H9 (cell line): Measurements from ENCODE around the gene HSPG2. TPM values are rescaled to one million over a fixed set of nuclear protein-coding genes. Genes with fewer than 3 reads are reported as not detected.

Experiments
- DNase-seq: peaks from one replicate; pipeline ENCODE4 v3.0.0-alpha.2; 2017
- H2AFZ ChIP-seq: one replicate; pipeline ENCODE4 v1.6.1; 2013; ENCODE audit warnings: mild to moderate bottlenecking, low read length, control low read depth, moderate library complexity
- H2AK5ac ChIP-seq: 2 replicates; pipeline ENCODE4 v1.6.1; 2013; ENCODE audit warnings: low read length, control low read depth, mixed read lengths; ENCODE audit not compliant: insufficient read length
- H2BK120ac ChIP-seq: one replicate; pipeline ENCODE4 v1.6.1; 2013; ENCODE audit warnings: low read depth, mild to moderate bottlenecking, low read length, control low read depth, inconsistent platforms; ENCODE audit not compliant: poor library complexity, severe bottlenecking
- H2BK12ac ChIP-seq: 2 replicates; pipeline ENCODE4 v1.6.1; 2013; ENCODE audit warnings: low read length, control low read depth, mixed read lengths, low read depth; ENCODE audit not compliant: insufficient read length
- H2BK15ac ChIP-seq: 2 replicates; pipeline ENCODE4 v1.6.1; 2013; ENCODE audit warnings: low read depth, low read length, control low read depth
- H2BK20ac ChIP-seq: one replicate; pipeline ENCODE4 v1.6.1; 2013; ENCODE audit warnings: low read depth, mild to moderate bottlenecking, low read length, control low read depth, inconsistent platforms; ENCODE audit not compliant: poor library complexity, severe bottlenecking
- H2BK5ac ChIP-seq: 2 replicates; pipeline ENCODE4 v1.6.1; 2013; ENCODE audit warnings: low read length, control low read depth, mixed read lengths; ENCODE audit not compliant: insufficient read length
- H3K14ac ChIP-seq: 2 replicates; pipeline ENCODE4 v1.6.1; 2013; ENCODE audit warnings: low read length, control low read depth; ENCODE audit not compliant: insufficient read depth
- H3K18ac ChIP-seq: 2 replicates; pipeline ENCODE4 v1.6.1; 2013; ENCODE audit warnings: low read depth, mild to moderate bottlenecking, mixed read lengths, low read length, control low read depth; ENCODE audit not compliant: insufficient read length
- H3K23ac ChIP-seq: 2 replicates; pipeline ENCODE4 v1.6.1; 2013; ENCODE audit warnings: low read length, control low read depth, mixed read lengths, low read depth; ENCODE audit not compliant: insufficient read length
- H3K23me2 ChIP-seq: 2 replicates; pipeline ENCODE4 v1.6.1; 2013; ENCODE audit warnings: low read depth, mild to moderate bottlenecking, mixed read lengths, low read length, control low read depth; ENCODE audit not compliant: insufficient read length, poor library complexity, severe bottlenecking
- H3K27ac ChIP-seq: 2 replicates; pipeline ENCODE4 v1.5.1; 2013; ENCODE audit warnings: low read length, control low read depth, mixed read lengths, low read depth; ENCODE audit not compliant: insufficient read length
- H3K27me3 ChIP-seq: 2 replicates; pipeline ENCODE4 v1.6.1; 2013; ENCODE audit warnings: low read length, control low read depth, inconsistent platforms; ENCODE audit not compliant: insufficient read depth
- H3K4ac ChIP-seq: 2 replicates; pipeline ENCODE4 v1.6.1; 2013; ENCODE audit warnings: low read depth, mild to moderate bottlenecking, control low read depth, inconsistent platforms, low read length, moderate library complexity
- H3K4me1 ChIP-seq: 2 replicates; pipeline ENCODE4 v1.6.1; 2013; ENCODE audit warnings: low read length, control low read depth, inconsistent platforms; ENCODE audit not compliant: insufficient read depth
- H3K4me2 ChIP-seq: 2 replicates; pipeline ENCODE4 v1.6.1; 2013; ENCODE audit warnings: low read length, control low read depth, mixed read lengths; ENCODE audit not compliant: insufficient read length, insufficient read depth
- H3K56ac ChIP-seq: 2 replicates; pipeline ENCODE4 v1.6.1; 2013; ENCODE audit warnings: low read depth, mild to moderate bottlenecking, mixed read lengths, low read length, control low read depth; ENCODE audit not compliant: insufficient read length
- H3K79me1 ChIP-seq: 2 replicates; pipeline ENCODE4 v1.6.1; 2013; ENCODE audit warnings: low read depth, mild to moderate bottlenecking, moderate library complexity, low read length, control low read depth, inconsistent platforms; ENCODE audit not compliant: insufficient read depth, poor library complexity, severe bottlenecking
- H3K79me2 ChIP-seq: 2 replicates; pipeline ENCODE4 v1.6.1; 2013; ENCODE audit warnings: low read length, control low read depth, inconsistent platforms; ENCODE audit not compliant: insufficient read depth
- H3K9ac ChIP-seq: 2 replicates; pipeline ENCODE4 v1.6.1; 2013; ENCODE audit warnings: low read length, control low read depth, mixed read lengths; ENCODE audit not compliant: insufficient read length; ENCODE audit errors: extremely low read depth
- H3K9me3 ChIP-seq: one replicate; pipeline ENCODE4 v1.6.1; 2013; ENCODE audit warnings: low read depth, low read length, inconsistent platforms; ENCODE audit not compliant: control insufficient read depth
- H3T11ph ChIP-seq: one replicate; pipeline ENCODE4 v1.6.1; 2013; ENCODE audit warnings: mild to moderate bottlenecking, low read length, control low read depth, inconsistent platforms
- H4K20me1 ChIP-seq: one replicate; pipeline ENCODE4 v1.6.1; 2013; ENCODE audit not compliant: control insufficient read depth, insufficient read length, insufficient read depth
- H4K5ac ChIP-seq: 2 replicates; pipeline ENCODE4 v1.6.1; 2013; ENCODE audit warnings: low read depth, mild to moderate bottlenecking, mixed read lengths, low read length, control low read depth; ENCODE audit not compliant: insufficient read length
- H4K8ac ChIP-seq: replicated peaks from 2 replicates; pipeline ENCODE4 v1.6.1; 2013; ENCODE audit warnings: low read length, control low read depth, mixed read lengths, low read depth; ENCODE audit not compliant: insufficient read length
- H4K91ac ChIP-seq: 2 replicates; pipeline ENCODE4 v1.6.1; 2013; ENCODE audit warnings: low read depth, mild to moderate bottlenecking, moderate library complexity, mixed read lengths, low read length, control low read depth; ENCODE audit not compliant: insufficient read length
- H3K27ac Mint-ChIP-seq, 3 experiments: 2 replicates in 2 of 3; 3 replicates in 1 of 3; pipeline ENCODE4 v1.8.0; 2020 to 2021; ENCODE audit warnings: mixed read lengths in 3 of 3, mild to moderate bottlenecking in 1 of 3, moderate library complexity in 1 of 3
- H3K27me3 Mint-ChIP-seq: 2 replicates; pipeline ENCODE4 v1.8.0; 2021; ENCODE audit warnings: low read depth, mild to moderate bottlenecking, moderate library complexity, mixed read lengths
- H3K36me3 Mint-ChIP-seq, 3 experiments: 2 replicates in 2 of 3; 3 replicates in 1 of 3; pipeline ENCODE4 v1.8.0; 2020 to 2021; ENCODE audit warnings: low read depth in 3 of 3, mixed read lengths in 3 of 3; ENCODE audit not compliant: insufficient read depth in 1 of 3
- H3K4me1 Mint-ChIP-seq, 2 experiments: 2 replicates each; pipeline ENCODE4 v1.8.0; 2020; ENCODE audit warnings: mixed read lengths in 2 of 2
- H3K4me3 Mint-ChIP-seq, 2 experiments: 2 replicates in 1 of 2; 3 replicates in 1 of 2; pipeline ENCODE4 v1.8.0; 2020 to 2021; ENCODE audit warnings: mild to moderate bottlenecking in 2 of 2, mixed read lengths in 2 of 2, moderate library complexity in 1 of 2
- H3K9me3 Mint-ChIP-seq, 2 experiments: 2 replicates in 1 of 2; 3 replicates in 1 of 2; pipeline ENCODE4 v1.8.0; 2020; ENCODE audit warnings: mild to moderate bottlenecking in 2 of 2, mixed read lengths in 2 of 2, moderate library complexity in 1 of 2
- CTCF ChIP-seq: fragments of 200-600 bp; sonication (generic); conservative IDR thresholded peaks from 3 replicates; pipeline ENCODE4 v1.8.0; 2021; ENCODE audit warnings: antibody characterized with exemption, mild to moderate bottlenecking
- WGBS: extraction: QIAGEN DNeasy Blood & Tissue Kit; methylation state at CpG from one replicate; pipeline ENCODE4 v1.1.7; 2013; ENCODE audit warnings: missing lambda C conversion rate, low lambda C conversion rate, mixed read lengths; ENCODE audit not compliant: insufficient read length; ENCODE audit errors: extremely low coverage; 5-methylcytosine and 5-hydroxymethylcytosine counted together
- total RNA-seq: library from RNA; stranded (reverse); gene quantifications from 2 replicates; pipeline ENCODE4 v1.2.1, GENCODE V29; 2021

HSPG2 gene
- total RNA-seq, 1 experiment from 2014 or later, result 90.0 TPM

DNA sequence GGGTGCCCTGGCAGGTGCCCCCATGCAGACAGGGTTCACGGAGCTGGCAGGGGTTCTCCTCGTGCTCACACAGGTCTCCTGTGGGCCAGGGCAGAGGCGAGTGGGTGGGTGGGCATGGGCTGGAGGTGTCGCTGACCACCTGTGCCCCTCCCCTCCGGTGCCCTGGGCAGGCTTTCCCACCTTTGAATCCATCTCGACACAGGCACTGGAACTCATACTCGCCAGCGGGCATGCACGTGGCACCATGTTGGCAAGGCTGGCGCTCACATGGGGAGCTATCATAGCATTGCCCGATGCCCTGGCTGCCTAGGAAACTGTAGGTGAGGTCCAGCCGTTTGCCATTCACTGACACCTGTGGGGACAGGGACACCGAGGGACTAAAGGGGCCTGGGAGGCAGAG, 109.0 kb downstream of the HSPG2 start:
- peaks cover 22 to 67% (median 55%) of the 10 kb centered on the region in 3 experiments for H3K36me3 Mint-ChIP-seq
- no peak for TF ChIP-seq CTCF
- H3K14ac ChIP-seq, result no peak overlapping the region

More for the DNA sequence above, 109.0 kb downstream of the HSPG2 start:
- peak; percentile 22 for DNase-seq
- H3K56ac ChIP-seq, result no peak overlapping the region
- no peak overlapping the region for H3T11ph ChIP-seq
- H2BK120ac ChIP-seq, result no peak overlapping the region
- whole genome bisulfite sequencing, result no CpG with 5 or more reads among the region's 13 CpGs
- H3K9me3 ChIP-seq, result no peaks in the 10 kb centered on the region
- no peaks in the 10 kb centered on the region for H4K20me1 ChIP-seq
- no peak overlapping the region for H4K91ac ChIP-seq
- H4K8ac ChIP-seq, result no peak overlapping the region
- H3K4me1 Mint-ChIP-seq, result no peaks in the 10 kb centered on the region
- no peak overlapping the region for H2BK5ac ChIP-seq
- H4K5ac ChIP-seq, result no peak overlapping the region
- H3K9ac ChIP-seq, result no peak overlapping the region
- no peak overlapping the region for H3K27ac Mint-ChIP-seq
- H3K23me2 ChIP-seq, result no peaks in the 10 kb centered on the region
- no peak overlapping the region for H3K27ac ChIP-seq
- no peak overlapping the region for H2BK15ac ChIP-seq
- no peak overlapping the region for H3K4me2 ChIP-seq
- no peaks in the 10 kb centered on the region; the same call in 1 of the 2 replicates for H3K27me3 Mint-ChIP-seq
- no peaks in the 10 kb centered on the region for H3K79me1 ChIP-seq
- H3K79me2 ChIP-seq, result no peaks in the 10 kb centered on the region
- no peaks in the 10 kb centered on the region for H3K27me3 ChIP-seq
- H3K4me1 ChIP-seq, result no peaks in the 10 kb centered on the region
- no peak overlapping the region for H3K18ac ChIP-seq
- H3K9me3 Mint-ChIP-seq, result no peaks in the 10 kb centered on the region
- H3K4ac ChIP-seq, result no peak overlapping the region
- no peak overlapping the region for H2BK12ac ChIP-seq
- H2BK20ac ChIP-seq, result no peak overlapping the region
- no peak overlapping the region for H2AK5ac ChIP-seq
- no peak overlapping the region for H2AFZ ChIP-seq
- H3K23ac ChIP-seq, result no peak overlapping the region
- H3K4me3 Mint-ChIP-seq, result no peak overlapping the region
